ENCODE data around the gene TCERG1.
"Not testable (repeated sequence)": the region's sequence is repeated elsewhere in the genome, so short reads cannot be mapped to it uniquely, and the experiment has no call there.

TCERG1 gene

GRCh38 chr5:146523698-146524097, 76.6 kb downstream of the TCERG1 start:
- FAIRE-seq, result no peak

GRCh38 chr5:146527785-146528184, 80.7 kb downstream of the TCERG1 start:
- FAIRE-seq, result no peak

DNA sequence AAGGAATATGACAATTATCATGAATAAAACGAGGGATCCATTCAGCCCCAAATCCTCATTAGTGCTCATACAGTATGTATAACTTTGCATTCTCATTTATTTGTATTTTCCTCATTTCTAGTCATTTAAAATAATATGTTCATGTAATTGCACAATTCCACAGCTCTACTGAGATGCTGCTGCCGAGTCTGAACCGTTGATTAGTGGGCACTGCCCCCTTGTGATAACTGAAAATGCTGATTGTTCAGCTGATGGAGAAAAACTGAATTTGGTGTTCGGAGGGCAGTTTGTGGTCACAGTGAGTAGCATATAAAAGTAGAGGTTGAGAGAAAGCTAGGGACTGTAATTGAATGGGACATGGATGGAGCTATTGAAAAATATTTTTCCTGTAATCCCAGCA, 81.1 kb downstream of the TCERG1 start:
- no peak for FAIRE-seq

- no peak for FAIRE-seq
These were observed 82.9 kb downstream of the TCERG1 start for GRCh38 chr5:146529984-146530383.

DNA sequence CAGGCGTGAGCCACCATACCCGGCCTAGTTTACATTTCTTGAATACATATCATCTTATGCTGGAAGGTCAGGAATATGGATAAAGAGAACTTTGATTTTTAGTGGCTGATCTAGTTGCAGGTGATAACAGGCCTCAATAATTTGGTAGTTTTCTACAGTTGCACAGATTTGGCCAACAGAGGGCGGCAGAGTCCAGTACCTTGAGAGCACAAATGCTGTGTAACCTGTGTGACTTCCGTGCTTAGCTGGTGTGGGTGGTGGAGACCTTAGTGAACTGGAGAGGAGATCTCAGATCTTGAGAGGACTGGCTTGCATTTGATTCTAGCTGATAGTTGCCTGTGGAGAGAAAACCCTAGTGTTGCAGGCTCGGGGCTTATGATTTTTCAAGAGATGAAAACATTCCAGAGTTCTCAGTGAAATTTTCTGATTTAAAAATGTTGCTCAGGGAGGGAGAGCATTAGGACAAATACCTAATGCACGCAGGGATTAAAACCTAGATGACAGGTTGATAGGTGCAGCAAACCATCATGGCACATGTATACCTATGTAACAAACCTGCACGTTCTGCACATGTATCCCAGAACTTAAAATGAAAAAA, 86.2 kb downstream of the TCERG1 start:
- FAIRE-seq, result peak; percentile 33

- no peak for FAIRE-seq
These were observed 86.7 kb downstream of the TCERG1 start for GRCh38 chr5:146533882-146534281.

DNA sequence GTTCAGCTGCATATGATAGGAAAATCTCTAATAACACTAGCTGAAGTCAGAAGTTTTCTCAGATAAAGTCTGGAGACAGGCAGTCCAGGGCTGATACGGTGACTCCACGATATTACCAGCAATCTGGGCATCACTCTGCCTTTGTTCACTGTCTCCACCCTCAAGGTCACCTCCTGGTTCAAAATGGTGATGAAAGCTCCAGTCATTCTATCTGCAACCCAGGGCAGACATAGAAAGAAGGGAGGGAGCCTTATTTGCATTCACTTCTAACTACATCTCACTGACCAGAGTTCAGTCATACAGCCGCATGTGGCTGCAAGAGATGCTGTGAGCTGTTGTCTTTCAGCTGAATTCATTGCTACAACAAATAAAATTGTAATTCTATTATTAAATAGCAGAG, 91.3 kb downstream of the TCERG1 start:
- no peak for FAIRE-seq

DNA sequence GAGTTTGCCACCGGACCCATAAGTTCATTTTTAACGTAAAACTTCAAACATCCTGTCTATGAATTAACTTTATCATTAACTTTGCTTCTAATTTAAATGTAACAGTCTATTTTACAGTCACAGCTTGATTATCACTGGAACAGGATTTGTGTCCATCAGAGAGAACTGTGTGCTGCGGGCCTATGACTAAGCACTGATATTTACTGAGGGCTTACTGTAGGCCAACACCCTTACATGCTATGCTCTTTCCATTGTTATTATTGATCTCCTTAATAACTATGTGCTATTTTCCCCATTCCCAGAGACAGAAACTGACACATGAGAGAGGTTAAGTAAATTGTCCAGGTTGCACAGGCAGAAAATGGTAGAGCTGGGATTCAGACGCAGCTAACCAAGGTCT, 92.8 kb downstream of the TCERG1 start:
- no peak for FAIRE-seq

- no peak for FAIRE-seq
These were observed 93.3 kb downstream of the TCERG1 start for GRCh38 chr5:146540414-146540813.

DNA sequence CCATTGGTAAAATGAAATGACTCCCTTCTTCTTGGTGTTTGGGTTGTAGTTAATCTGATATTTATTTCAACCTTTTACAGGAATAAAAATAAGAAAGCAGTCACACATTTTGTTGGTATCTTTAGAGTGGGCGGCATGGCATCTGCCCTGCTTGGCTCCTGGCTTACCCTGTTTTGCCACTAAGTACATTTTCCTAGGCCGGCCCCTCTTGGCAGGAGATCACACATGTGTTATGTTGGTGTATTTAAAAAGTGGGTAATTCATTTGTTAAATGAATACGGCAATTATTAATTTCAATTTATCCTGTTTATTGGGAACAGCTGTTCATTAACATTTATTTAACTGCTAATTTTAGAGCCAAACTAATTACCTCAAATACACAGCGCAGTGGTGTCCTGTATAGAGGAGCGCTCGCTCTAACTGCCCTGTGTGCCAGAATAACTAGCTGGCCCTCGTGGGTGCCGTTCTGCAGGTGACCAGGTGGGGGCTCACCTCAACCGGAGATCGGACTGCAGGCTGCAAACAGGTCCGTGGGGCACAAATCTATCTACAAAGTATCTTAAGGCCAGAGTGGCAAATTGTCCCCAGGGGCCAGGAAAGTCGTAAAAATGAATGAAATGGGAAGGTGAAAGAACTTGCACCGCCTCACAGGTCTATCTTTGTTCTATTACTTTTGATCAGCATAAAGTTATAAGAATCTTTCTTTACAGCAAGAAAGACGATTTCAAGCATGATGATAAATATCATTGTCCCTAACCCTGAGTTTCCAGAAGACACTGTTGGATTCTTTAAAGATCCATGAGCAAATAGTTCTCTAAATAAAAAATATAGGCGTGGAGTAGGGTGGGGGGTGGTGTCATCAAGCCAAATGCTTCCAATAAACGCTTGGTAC, 95.1 kb downstream of the TCERG1 start:
- no peak for FAIRE-seq

- FAIRE-seq, result no peak
These were observed 97.1 kb downstream of the TCERG1 start for GRCh38 chr5:146544232-146544631.

DNA sequence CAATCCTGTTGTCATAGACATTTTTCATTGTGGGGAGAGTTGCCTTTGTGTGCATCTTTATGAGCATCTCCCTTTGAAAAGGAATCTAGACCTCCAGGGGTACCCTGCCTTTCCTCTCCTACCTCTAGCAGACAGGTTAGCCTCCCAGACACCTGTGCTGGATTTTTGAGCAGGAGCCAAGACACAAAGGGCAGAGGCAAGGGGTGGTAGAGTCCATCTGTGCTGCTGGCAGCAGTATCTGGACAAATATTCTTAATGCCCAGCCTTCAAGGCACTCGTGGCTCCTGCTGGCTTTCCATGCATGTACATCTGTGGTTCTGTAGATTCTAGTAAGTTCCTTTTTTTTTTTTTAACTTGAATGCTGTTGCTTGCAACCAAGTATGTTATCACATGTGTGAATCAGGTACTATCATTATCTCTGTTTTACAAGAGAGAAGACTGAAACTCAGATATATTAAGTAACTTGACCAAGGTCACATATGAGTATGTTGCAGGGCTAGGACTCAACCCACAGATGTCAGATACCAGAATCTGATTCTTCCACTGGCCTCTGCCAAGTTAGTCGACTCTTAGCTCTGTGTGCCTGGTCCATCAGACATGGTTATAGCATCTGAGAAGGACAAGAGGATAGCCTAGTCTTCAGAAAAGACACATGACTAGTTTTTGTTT, 101.8 kb downstream of the TCERG1 start:
- FAIRE-seq, result no peak

- FAIRE-seq, result no peak
These were observed 102.5 kb downstream of the TCERG1 start for GRCh38 chr5:146549615-146550014.

- FAIRE-seq, result no peak
These were observed 106.3 kb downstream of the TCERG1 start for GRCh38 chr5:146553446-146553845.

- FAIRE-seq, result not testable (repeated sequence)
These were observed 109.8 kb downstream of the TCERG1 start for GRCh38 chr5:146556884-146557283.

- no peak for FAIRE-seq
These were observed 113.2 kb downstream of the TCERG1 start for GRCh38 chr5:146560205-146560812.

Data from islet of Langerhans (tissue), 1 donor.